NCI-H2196 (cell line): ENCODE results near the gene PRKN.

ENCODE experiments used
- DNase-seq: peaks from one replicate; lab custom pipeline; 2025; ENCODE audit not compliant: unreplicated experiment; lab: John Stamatoyannopoulos, UW

The PRKN gene

DNA sequence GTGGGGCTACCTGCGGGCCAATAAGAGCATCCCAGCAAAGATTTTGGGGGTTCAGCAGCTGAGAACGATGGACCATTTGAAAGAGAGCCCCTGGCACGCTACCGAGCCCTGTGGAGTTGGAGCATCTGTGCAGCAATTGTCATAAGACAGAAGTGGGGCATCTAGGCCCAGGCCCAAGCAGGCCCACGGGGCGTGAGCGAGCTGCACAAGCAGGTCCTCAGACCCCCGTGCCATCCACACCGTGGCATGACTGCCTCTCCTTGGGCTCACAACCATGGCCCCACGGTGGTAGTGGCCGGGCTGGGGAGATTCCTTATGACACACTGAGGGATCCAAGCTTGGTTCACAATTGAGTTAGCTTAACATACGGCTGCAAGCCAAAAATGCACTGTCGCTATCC lies 1350.5 kb downstream of the PRKN start:
- no peak for DNase-seq

DNA sequence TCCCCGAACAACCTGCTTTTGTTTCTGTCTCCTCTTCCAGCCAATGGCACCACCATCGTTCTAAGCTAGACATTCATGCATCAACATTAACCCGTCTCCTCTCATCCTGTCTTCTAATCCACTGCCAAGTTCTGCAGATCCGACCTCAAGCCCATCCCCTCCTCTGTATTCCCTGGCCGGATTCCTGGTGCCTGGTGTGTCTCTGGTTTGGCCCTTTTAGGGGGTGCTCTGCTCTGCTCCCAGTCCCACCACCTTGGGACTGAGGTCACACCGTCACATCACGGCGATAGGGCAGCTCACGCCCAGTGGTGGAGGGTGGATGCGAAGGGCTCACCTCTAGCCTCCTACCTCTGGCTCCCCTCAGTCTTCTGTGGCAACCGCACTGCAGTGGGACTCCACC lies 1351.2 kb downstream of the PRKN start:
- no peak for DNase-seq

DNA sequence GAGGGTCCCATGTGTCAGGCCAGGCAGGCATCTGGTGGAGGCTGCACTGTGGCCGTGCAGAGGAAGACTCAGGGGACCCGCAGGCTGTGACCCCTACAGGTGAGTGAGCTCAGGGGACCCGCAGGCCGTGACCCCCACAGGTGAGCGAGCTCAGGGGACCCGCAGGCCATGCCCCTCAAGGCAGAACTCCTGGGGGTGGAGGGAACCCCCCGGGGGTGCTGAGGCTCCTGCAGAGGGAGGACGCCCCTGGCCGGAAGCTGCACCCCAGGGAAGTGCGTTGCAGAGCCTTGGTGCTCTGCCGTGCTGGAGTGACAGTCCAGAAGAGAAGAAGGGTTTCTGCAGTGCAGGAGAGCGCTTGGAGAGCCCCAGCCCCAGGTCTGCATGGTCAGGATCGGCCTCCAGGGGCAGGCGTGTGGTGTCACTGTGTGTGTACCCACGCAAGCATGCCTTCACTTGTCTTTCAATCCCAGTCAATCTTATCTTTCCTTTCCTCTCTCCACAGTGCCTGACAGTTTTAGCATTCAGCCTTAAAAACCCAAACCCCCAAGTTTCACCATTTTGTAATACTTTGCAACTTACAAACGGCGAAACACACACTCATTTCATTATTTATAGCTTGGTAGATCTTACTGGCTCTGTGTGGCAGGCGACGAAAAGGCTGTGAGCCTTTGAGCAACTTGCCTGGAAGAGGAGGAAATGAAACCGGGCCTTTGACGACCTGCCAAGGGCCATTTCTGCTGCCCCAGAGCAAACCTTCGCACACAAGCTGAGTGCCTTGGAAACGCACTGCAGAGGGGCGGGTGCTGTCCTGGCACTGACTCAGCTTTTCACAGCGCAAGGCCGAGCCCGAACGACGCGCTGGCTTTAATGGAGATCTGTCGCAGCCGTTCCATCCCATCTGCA lies 1352.3 kb downstream of the PRKN start:
- DNase-seq = peak; percentile 4

DNA sequence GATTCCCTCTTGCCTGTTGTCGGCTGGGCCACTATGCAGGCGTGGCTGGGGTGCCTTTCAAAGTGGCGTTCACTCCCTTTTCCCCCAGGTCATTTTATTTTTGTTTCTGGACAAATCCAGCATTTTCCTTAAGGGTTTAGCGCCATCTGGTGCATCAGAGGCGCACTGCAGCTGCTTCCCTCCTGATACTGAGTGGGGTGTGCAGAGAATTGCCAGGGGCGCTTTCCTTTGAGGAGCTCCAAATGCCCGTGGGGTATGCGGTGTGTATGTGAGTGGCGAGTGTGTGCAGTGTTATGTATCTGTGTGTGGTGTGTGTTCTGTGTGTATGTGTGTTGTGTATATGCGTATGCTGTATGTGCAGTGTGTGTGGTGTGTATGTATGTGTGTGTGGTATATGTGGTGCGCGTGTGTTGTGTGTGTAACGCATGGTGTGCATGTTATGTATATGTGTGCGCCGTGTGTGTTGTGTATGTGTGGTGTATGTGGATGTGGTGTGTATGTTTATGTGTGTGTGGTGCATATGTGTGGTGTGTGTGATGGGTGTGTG lies 1353.6 kb downstream of the PRKN start:
- peak; percentile 35 for DNase-seq

DNA sequence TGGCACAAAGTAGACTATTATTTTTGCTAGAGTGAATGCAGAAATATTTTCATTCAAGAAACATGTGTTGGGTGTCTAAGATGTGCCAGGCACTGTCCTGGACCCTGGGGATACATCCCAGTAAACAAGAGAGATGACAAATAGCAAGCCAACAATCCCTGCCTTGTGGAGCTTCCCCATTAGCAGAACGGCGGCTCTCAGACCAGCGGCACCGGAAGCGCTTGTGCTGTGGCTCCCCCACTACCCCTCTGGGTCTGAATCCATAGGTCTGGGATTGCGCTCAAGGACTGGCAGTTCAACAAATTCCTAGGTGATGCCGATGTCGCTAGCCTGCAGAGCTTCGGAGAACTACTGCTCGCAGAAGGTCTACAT lies 1355.2 kb downstream of the PRKN start:
- DNase-seq = no peak

DNA sequence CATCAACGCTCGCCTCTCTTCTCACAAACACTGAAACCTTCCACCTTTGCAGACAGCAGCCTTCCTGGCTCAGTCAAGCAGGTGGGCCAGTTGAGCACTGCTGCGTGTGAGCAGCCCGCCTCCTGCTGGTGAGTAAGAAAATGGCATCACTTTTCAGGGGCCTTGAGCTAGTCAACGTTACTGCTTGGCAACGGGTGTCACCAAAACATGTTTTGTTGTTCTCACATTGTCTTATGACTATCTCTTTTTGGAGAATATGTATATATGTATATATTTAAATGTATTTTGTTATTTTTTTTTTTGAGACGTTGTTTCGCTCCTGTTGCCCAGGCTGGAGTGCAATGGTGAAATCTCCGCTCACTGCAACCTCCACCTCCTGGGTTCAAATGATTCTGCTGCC lies 1356.7 kb downstream of the PRKN start:
- DNase-seq = peak; percentile 37

DNA sequence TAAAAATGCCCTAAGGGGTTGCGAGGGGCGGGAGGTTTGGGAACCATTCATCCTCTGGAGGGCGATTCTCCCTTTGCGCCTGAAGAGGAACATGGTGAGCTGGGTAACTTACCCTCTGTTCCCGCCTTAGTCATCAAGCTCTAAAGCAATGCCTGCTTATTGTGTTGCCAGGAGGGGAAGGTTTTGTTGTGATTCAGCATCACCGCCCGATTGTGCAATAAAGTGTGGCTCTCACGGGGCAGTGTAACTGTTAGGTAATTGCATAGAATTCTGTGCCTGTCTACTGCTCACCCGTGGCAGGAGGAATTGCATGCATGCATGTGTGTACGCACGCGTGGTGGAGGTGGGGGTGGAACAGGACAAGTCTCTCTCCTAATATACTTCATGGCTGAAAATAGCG lies 1358.2 kb downstream of the PRKN start:
- DNase-seq = no peak

DNA sequence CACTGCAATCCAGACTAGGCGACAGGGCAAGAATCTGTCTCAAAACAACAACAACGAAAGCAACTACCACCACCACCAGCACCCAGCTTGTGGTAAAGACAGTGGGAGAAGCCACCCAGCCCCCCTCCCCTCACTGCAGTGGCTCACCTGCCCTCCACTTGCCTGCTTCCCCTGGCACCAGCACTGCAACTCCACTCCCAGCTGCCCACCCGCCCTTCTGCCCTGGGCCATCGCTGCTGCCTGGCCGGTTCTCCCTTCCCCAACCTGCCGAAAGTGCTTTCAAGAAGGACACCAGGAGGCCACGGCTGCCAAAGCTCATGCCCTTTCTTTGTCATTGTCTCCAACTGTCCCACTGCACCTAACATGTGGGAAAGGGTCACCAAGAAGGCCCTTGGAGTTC lies 1359.1 kb downstream of the PRKN start:
- no peak for DNase-seq

DNA sequence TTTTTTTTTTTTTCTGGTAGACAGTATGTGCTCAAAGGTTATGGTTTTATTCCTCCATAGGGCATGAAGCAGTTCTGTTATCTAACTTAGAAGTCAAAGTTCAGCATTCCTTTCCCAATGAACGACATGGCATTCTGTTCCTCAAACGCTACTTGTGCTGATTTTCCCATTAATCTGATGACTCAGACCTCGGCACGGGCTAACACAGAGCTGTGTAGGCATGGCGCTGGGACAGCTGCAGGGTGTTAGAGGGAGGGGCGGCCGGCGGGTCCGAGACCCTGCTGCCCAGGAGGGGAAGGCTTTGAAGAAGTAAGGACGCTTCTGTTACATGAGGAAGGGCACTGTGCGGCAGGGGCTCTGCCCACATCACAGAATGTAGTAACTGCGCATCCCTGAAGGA lies 1360.1 kb downstream of the PRKN start:
- DNase-seq = no peak

DNA sequence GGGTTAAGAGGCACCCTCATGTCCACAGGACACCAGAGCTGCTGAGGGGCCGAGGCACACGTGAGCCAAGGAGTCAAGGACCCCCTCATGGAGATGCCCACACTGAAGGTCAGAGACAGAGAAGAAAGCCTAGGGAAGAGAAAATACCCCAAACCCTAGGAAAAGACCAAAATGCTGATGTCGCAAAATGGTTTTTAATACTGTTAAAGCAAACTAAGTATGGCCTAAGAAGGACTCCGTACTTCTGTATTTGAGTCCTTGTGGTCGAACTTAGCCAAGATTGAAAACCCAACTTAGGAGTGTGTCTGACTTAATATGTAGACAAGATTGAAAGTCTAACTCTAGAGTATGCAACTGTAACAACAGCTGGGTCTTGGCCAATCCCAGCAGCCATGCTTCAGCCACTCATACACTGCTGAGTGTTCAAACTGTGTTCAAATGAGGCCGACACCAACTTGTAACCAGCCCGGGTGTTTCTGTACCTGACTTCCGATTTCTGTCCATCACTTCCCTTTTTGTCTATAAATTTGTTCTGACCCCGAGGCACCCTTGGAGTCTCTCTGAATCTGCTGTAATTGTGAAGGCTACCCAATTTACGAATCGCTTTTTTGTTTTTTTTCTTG lies 1361.2 kb downstream of the PRKN start:
- no peak for DNase-seq

DNA sequence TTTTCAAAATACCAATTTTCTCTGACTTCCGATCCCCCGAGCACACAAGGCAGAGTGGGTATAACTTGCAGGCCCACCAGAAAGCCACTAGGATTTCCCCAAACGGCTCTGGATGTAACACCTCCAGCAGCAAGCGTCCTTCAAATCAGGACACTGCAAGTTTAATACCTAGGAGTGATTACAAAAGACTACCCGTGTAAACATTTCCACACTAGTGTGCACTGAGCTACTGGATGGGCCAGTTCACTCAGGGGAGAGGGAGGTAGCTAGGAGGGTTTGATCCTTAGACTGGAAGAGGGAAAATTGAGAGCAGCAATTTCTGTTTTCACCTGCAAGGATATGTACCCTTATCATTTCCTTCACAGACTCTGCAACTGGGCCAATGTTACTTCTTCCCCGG lies 1361.9 kb downstream of the PRKN start:
- no peak for DNase-seq

DNA sequence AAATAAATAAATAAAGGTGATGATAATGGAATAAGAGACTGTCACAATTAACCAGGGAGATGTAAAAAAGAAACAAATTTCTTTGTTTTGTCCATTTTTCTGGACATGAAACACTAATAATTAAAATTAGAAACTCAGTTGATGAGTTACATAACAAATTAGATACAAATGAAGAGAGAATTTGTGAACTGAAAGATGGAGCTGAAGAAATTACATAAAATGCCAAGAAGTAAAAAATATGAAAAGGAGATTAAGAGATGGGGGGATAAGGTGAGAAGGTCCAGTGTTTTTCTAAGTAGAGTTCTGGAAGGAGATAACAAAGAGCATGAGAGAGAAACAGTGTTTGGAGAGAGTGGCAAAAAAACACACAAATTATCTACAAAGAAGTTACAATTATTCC lies 1364.3 kb downstream of the PRKN start:
- DNase-seq = no peak

DNA sequence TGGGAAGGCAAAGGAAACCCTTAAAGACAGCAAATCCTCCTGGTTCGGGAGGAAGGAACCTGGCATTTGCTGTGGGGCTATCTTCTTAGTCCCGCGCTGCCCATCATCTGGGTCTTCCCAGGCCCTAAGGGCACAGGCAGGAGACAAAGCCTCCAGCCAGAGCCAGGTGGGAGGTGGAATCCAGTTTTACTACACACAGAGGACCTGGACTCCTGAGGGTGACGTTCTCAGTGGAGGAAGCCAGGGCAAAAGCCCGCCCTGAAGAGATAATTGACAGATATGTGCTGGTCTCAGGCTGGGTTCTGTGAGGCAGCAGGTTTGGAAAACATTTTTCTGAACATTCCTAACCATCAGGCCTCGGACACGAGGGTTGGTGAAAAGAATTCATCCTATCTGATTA lies 1365.3 kb downstream of the PRKN start:
- DNase-seq = no peak

DNA sequence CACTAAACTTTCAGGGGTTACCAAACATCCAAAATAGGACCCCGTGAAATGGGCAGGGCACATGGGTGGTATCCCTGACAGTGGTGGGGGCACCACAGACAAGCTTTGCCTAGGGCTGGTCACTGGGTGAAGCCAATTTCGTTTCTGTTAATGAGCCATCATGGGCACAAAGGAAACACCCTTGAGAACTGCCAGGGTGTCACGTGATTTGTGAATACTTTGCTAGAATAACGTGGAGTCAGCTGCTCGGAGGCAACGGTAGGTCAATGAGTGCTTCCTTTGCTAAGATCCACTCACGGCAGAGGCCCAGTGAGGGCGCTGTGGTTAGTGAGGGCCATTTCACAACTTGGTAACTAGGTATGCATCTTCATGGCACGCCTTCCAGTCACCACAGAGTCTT lies 1366.0 kb downstream of the PRKN start:
- DNase-seq = no peak

DNA sequence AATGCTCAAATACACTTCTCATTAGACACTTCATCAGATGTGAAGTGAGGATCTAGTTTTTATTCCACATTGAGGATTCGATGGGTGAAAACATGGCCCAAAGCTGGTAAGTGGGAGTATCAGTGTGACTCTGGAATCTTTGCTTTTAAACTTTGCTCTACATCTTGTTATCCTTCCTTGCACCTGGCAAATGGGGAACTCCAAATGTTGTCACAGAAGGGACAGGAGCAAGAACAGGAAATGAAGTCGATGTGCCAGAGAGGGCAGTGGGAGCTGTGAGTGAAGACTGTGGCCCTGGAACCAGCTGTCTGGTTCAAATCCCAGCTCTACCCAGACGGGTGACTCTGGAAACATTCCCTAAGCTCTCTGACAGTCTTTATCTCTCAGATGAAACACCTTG lies 1367.0 kb downstream of the PRKN start:
- no peak for DNase-seq

DNA sequence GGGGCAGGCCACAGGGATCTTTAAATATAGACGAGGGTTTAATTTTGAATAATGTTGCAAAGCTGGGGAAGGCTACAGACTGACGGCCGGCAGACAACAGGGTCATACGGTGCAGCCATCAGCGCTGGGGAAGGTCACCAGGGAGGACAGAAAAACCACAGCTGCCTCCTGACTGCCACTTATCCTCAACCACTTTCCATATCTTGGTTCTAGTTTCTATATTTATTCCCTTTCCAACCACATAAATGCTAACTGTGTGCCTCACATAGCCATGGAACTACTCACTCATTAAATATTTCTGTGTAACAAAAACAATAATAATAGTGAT lies 1368.0 kb downstream of the PRKN start:
- no peak for DNase-seq

DNA sequence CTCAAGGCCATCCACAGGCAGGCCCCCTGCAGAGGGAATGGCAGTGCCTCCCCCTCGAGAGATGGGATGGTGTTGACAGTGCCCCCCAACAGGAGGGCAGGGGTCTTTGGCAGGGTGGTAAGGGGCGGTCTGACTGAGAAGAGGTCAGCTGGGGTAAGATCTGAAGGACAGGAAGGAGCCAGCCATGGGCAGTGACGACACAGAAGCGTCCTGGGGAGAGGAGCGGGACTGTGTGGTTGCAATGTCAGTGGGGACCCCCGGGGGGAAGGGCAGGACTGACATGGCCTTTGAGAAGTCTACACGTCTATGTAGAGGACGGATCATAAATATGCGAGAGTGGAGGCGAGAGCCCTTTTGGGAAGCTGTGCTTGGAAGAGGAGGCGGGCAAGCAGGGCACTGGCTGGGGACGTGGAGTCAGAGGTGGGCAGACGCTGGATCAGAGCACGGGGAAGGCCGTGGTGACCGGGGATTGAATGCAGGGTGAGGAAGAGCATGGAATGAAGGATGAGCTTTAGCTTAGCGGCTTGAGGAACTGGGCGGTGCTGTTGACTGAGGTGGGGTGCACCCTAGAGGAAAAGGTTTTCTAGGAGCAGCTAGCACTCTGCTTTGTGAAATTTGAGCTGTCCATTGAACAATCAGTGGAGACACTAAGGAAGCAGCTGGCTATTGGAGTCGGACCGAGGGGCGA lies 1371.3 kb downstream of the PRKN start:
- DNase-seq = no peak

DNA sequence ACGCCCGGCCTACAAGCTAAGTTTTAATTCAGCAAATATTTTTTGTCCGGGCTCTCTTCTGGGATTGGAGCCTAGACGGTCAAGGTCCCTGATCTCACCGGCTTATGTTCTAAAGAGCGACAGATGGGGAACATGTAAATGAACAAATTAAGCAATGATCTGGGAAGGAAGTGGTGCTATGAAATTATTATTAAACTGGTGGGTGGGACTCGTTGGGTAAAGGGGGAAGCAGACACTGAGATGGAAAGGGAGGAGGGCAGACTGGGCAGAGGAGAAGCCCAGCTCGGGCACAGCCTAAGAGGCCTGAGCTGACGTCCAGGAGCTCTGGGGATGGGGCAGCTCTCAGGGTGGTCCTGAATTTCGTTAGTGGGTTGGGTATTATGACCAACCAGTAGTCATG lies 1371.9 kb downstream of the PRKN start:
- DNase-seq = no peak

DNA sequence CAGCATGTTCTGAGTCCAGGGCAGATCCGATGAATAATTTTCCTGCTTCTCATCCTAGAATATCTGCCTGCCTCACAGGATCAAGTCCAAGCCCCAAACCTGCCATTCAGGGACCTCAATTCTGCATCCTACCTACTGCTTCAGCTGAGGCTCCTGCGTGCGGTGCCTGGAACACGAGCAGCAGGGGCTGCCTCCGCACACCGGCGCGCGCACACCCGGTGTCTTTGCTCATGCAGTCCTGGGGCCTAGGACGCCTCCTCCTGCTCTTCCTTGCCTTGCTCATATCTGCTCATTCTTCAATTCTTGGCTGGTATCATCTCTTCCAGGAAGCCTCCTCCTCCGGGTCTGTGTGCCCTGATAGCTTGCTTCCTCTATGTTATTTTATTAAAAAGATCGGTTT lies 1372.6 kb downstream of the PRKN start:
- no peak for DNase-seq

DNA sequence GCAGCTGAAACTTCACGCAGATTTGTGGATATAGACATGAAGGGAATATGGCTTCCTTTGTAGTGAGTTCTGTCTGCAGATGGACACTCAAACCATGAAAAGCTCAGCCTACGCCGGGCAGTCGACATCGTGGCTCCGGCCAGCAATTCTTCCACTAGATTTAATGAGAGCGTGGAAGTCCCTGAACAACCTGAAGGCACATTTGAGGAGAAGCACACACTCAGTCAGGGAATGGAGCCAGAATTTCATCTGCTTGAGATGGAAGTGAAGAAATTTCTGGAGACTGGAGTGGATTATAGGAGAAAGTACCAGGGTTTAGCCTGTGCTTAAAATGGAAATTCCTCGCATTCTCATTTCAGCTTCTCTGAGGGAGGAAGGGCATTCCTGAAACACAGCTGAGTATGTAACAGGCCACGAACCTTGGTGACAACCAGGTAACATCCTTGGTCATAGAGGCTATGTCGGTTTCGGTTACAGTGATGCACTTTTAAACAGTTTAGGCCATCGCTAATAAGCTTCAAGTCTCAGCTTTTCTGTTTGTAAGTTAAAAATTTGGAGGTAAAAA lies 1373.2 kb downstream of the PRKN start:
- no peak for DNase-seq

DNA sequence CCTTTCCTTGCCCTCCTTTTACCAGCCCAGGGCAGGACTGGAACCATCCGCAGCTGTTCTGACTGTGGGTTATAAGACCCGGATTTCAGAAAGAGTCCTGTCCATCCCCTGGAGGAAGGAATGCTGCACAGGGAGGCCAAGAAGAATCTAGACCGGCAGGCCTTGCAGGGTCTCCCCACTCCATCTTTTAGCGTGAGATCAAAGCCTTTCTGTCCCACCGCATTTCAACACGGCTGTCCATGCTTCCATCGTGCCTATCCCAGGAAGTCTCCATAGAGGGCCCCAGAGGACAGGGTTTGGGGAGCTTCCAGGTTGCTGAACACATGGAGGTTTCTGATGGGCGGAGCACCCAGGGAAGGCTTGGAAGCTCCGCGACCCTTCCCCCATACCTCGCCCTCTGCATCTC lies 1374.4 kb downstream of the PRKN start:
- DNase-seq = no peak

DNA sequence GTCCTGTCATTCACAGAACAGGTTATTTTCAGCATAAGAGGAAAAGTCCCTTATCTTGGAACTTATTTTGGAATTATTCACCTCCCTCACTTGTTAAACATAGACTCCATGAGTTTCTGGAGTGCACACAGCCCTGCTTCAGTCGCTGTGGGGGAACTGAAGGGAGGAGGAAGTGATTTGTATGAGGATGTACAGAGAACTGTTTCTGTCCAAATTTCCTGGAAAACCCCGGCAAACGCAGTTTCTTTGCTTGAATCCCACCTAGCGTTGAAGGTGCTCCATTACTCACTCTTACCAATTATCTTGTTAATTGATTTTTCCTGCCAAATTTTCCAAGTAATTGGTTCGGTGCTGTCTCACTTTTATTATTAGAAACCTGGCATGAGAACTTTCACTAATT lies 1375.7 kb downstream of the PRKN start:
- no peak for DNase-seq
